GM18858 (cell line): ENCODE results near the gene ZBTB48.

Source experiments
- ATAC-seq: cut with Tn5 transposase; IDR thresholded peaks from one replicate; pipeline ENCODE4 v1.9.1; 2021; ENCODE audit not compliant: unreplicated experiment

The ZBTB48 gene

GRCh38 chr1:6572653-6573383 is 7.0 kb upstream of the ZBTB48 start:
- no peak for ATAC-seq

GRCh38 chr1:6574025-6574620 is 5.7 kb upstream of the ZBTB48 start:
- no peak for ATAC-seq

DNA sequence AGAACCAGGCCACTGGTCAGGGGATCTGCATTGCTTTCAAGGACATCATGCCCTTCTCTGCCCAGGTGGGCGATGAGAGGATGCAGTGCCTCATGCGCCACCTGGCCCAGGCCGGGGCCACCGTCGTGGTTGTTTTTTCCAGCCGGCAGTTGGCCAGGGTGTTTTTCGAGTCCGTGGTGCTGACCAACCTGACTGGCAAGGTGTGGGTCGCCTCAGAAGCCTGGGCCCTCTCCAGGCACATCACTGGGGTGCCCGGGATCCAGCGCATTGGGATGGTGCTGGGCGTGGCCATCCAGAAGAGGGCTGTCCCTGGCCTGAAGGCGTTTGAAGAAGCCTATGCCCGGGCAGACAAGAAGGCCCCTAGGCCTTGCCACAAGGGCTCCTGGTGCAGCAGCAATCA is 5.0 kb upstream of the ZBTB48 start:
- no peak for ATAC-seq

DNA sequence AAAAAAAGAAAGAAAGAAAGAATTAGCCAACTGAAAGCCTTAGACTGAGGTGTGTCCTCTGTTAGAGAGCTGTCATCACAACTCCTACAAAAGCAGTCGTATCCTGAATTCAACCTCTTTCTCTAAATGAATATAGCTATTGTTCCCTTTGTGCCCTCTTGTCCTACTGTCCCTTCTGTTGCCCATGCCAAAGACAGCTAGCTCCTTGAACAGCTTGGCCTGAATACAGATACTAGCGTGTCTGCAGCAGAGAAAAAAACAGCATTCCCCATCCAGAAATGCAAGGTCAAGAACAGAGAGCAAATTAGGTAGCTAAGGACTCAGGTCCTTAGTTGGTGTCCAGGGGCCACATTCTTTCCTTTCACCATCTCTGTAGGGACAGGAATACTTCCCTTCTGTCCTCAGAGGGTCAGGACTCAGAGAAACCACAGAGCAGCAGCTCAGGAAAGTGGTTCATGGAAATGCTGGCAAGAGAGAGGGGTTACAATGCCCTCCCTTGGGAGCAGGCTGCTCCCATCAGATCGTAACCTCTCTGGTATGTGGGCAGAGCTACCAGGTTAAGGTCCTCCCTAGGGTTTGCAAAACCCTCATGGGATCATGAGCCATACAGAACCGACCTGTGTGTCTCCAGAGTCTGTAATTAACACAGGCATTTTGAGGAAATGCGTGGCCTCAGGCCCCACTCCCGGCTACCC is 1.8 kb upstream of the ZBTB48 start:
- ATAC-seq = no peak

GRCh38 chr1:6578624-6579373 is 995 bp upstream of the ZBTB48 start:
- no peak for ATAC-seq

DNA sequence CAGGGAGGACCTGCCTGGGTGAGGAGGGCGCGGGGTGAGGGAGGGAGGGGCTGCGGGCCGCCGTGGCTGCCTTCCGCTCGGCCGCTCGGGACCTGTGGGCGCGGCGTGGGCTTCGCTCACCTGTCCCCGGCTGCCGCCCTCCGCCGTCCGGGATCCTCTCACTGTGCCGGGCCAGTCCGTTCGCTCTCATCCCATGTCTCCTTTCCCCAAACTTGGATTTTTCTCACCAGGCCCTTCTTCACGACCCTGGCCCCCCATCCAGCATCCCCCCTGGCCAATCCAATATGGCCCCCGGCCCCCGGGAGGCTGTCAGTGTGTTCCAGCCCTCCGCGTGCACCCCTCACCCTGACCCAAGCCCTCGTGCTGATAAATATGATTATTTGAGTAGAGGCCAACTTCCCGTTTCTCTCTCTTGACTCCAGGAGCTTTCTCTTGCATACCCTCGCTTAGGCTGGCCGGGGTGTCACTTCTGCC is 362 bp downstream of the ZBTB48 start:
- ATAC-seq = no peak

- ATAC-seq = no peak
These were observed 1.0 kb downstream of the ZBTB48 start for GRCh38 chr1:6580593-6581409.

- ATAC-seq = no peak
These were observed 1.9 kb downstream of the ZBTB48 start for GRCh38 chr1:6581561-6582305.

- ATAC-seq = no peak
These were observed 2.6 kb downstream of the ZBTB48 start for GRCh38 chr1:6582370-6582769.

DNA sequence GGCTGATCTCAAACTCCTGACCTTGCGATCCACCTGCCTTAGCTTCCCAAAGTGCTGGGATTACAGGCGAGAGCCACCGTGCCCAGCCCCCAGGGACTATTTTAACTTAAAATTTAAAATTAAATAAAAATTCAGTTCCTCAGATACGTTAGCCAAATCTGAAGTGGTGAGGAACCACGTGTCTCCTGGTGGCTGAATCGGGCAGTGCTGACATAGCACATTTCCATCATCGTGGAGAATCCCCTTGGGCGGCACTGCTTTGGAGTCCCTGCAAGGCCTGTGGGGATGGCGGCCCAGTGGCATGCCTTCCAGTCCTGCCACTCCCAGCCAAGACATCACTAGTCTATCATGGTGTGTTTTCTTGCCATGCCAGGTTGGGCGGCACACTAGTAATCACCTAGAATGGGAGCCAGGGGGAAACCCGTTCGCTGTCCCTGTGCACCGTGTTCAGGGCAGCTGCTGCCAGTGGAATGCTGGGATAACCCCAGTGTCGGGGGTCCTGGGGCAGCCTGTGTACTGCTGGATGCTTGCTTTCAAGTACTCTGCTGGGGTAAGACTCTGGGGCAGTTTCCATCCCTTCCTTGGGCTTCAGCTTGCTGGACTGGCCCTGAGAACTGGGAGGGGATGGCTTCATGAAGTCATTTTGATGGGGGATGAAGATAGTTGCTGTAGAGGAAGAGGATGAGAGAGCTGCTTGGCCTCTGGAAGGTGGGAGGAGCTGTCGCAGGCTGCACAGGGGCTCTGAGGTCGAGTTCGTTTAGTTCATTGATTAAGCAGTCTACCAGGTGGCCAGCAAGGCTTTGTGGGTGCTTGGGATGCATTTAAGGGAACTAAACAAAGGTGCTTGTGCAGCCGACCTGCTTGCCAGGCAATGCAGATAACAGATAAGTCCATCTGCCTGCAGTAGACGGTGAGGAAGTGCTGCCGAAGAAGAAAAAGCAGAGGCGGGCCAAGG is 4.6 kb downstream of the ZBTB48 start:
- no peak for ATAC-seq

- no peak for ATAC-seq
These were observed 5.4 kb downstream of the ZBTB48 start for GRCh38 chr1:6585081-6585722.

DNA sequence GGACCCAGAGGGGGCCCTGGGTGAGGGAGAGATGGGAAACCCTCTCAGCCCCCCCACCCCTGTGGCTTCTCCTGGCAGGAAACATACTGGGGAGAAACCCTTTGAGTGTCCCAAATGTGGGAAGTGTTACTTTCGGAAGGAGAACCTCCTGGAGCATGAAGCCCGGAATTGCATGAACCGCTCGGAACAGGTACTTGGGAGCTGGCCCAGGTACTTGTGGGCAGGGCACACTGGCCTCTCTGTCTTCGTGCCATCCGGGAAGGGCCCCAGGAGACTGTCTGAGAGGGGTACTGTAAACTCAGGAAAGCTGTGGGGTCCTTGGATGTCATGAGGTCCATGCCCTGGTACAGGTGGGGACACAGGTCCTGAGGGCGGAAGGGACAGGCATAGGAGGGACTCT is 6.0 kb downstream of the ZBTB48 start:
- ATAC-seq = no peak

GRCh38 chr1:6586404-6586816 is 6.6 kb downstream of the ZBTB48 start:
- ATAC-seq = no peak

DNA sequence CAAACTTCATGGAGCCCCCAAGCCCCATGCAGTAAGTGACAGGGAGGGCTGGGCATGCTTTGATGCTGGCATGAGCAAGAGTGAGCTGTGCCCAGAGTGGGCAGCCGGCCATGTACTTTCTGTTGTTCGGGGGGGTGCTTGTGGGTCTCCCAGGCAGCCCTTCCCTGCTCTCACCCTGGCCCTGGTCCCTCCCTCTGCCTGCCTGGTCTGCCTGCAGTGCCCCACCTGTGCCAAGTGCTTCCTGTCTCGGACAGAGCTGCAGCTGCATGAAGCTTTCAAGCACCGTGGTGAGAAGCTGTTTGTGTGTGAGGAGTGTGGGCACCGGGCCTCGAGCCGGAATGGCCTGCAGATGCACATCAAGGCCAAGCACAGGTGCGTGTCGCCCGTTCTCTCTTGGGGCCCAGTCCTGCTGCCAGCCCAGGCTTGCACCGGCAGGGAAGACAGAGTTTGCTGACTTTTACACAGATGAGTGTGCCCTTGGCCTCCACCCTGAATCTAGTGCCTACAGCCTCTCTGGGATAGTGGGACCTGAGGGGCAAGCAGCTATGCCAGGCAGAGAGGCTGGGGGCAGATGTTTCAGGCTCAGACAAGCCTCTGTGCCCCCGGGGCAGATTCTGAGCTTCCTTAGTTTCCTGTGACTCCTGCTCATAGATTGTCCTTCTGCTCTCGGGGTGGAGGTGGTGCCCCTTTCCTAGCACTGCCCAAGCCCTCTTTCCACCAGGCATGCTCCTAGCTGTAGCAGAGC is 7.6 kb downstream of the ZBTB48 start:
- no peak for ATAC-seq

DNA sequence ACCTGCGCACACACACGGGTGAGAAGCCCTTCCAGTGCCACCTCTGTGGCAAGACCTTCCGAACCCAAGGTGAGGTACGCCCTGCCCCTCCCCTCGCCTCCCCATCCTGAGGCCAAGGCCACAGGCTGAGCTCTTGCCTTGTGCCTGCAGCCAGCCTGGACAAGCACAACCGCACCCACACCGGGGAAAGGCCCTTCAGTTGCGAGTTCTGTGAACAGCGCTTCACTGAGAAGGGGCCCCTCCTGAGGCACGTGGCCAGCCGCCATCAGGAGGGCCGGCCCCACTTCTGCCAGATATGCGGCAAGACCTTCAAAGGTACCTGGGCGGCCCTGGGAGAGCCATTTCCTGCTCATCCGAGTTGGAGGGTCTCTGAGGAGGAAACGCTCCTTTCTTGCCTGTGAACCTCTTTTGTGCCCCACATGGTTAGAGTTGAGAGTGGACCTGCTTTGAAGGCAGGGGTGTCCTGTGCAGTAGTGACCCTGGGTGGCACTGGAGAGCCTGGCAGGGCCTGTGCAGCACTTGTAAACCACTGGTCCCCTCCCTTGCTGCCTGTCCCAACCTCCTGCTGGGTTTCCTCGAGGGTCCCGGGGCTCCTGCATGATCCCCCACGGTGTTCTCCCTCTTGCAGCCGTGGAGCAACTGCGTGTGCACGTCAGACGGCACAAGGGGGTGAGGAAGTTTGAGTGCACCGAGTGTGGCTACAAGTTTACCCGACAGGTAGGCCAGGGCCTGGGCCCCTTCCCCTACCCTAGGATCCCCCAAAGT is 8.5 kb downstream of the ZBTB48 start:
- ATAC-seq = no peak

- ATAC-seq = no peak
These were observed 9.2 kb downstream of the ZBTB48 start for GRCh38 chr1:6588893-6589520.
